Right atrium auricular region (tissue), 2 donors: Measurements from ENCODE around the gene INSM1. TPM values are rescaled to one million over a fixed set of nuclear protein-coding genes. Genes with fewer than 3 reads are reported as not detected.
"Not testable (repeated sequence)": the region's sequence is repeated elsewhere in the genome, so short reads cannot be mapped to it uniquely, and the experiment has no call there.

Experiments
- DNase-seq: peaks from one replicate; pipeline ENCODE4 v3.0.0-alpha.2; 2019; ENCODE audit warnings: low spot score
- H3K27ac ChIP-seq, 2 donors: fragments of 200-600 bp; sonication (generic); 1 replicate in 1 of 2; 2 replicates in 1 of 2; pipeline ENCODE4 v1.5.1; 2016 to 2019
- H3K27me3 ChIP-seq, 2 donors: fragments of 200-600 bp; sonication (generic); one replicate each; pipeline versions ENCODE4 v1.5.1 to v1.6.0; 2017 to 2019
- H3K36me3 ChIP-seq: fragments of 200-600 bp; sonication (generic); one replicate; pipeline ENCODE4 v1.5.1; 2016
- H3K4me1 ChIP-seq, 2 donors: fragments of 200-600 bp; sonication (generic); one replicate each; pipeline versions ENCODE4 v1.5.1 to v1.6.0; 2017 to 2019
- H3K4me3 ChIP-seq, 2 donors: fragments of 200-600 bp; sonication (generic); 1 replicate in 1 of 2; 2 replicates in 1 of 2; pipeline ENCODE4 v1.5.1; 2017 to 2019; ENCODE audit warnings: mild to moderate bottlenecking in 1 of 2, moderate library complexity in 1 of 2
- H3K9me3 ChIP-seq, 2 donors: fragments of 200-600 bp; sonication (generic); one replicate each; pipeline ENCODE4 v1.5.1; 2019
- total RNA-seq, 2 donors: library from RNA; depleted of rRNA; stranded (reverse); fragments of >200 nt; gene quantifications; one replicate each; pipeline ENCODE4 v1.1.0, GENCODE V29; 2016
- TF ChIP-seq, protein P1 (sequence below), 2 donors: fragments of 200-600 bp; sonication (generic); IDR thresholded peaks; one replicate each; pipeline ENCODE4 v1.5.1; 2019; ENCODE audit warnings: antibody characterized with exemption in 2 of 2

Gene INSM1
- total RNA-seq, 2 donors from 2014 or later = not detected

DNA sequence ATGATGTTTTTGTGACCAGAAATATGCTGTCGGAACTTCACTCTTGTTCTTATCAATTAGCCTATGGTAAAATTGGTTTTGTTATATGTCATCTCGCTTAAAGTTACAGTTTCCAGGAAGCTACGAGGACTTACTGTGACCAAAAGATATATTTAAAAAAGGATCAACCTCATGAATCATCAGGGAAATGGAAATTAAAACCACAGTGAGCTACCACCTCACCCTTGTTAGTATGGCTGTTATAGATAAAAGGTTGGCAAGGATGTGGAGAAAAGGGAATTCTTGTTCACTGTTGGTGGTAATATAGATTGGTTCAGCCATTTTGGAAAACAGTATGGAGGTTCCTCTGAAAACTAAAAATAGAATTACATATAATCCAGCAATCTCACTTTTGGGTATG, 14.3 kb upstream of the INSM1 start:
- Histone ChIP-seq H3K4me1 (no peaks in the 10 kb centered on the region), H3K27ac (no peak overlapping the region), H3K9me3 (peaks cover 0 to 4% of the 10 kb centered on the region in 2 donors), H3K36me3 (no peaks in the 10 kb centered on the region), H3K4me3 (no peak overlapping the region), H3K27me3 (no peaks in the 10 kb centered on the region)
- TF ChIP-seq, protein P1, sequence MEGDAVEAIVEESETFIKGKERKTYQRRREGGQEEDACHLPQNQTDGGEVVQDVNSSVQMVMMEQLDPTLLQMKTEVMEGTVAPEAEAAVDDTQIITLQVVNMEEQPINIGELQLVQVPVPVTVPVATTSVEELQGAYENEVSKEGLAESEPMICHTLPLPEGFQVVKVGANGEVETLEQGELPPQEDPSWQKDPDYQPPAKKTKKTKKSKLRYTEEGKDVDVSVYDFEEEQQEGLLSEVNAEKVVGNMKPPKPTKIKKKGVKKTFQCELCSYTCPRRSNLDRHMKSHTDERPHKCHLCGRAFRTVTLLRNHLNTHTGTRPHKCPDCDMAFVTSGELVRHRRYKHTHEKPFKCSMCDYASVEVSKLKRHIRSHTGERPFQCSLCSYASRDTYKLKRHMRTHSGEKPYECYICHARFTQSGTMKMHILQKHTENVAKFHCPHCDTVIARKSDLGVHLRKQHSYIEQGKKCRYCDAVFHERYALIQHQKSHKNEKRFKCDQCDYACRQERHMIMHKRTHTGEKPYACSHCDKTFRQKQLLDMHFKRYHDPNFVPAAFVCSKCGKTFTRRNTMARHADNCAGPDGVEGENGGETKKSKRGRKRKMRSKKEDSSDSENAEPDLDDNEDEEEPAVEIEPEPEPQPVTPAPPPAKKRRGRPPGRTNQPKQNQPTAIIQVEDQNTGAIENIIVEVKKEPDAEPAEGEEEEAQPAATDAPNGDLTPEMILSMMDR (IDR thresholded peaks at IDR 0.05) = no peak
- no peak for DNase-seq

DNA sequence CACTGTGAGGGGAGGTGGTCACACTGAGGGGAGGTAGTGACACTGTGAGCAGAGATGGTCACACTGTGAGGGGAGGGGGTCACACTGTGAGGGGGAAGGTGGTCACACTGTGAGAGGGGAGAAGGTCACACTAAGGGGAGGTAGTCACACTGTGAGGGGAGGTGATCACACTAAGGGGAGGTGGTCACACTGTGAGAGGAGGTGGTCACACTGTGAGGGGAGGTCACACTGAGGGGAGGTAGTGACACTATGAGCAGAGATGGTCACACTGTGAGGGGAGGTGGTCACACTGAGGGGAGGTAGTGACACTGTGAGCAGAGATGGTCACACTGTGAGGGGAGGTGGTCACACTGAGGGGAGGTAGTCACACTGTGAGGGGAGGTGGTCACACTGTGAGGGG, 12.4 kb upstream of the INSM1 start:
- H3K4me3 ChIP-seq, H3K4me1 ChIP-seq, H3K9me3 ChIP-seq, H3K27me3 ChIP-seq, DNase-seq, H3K36me3 ChIP-seq, H3K27ac ChIP-seq: not testable (repeated sequence)

GRCh38 chr20:20358801-20359200, 9.1 kb upstream of the INSM1 start:
- TF ChIP-seq, protein P1 (IDR thresholded peaks at IDR 0.05) = no peak
- Histone ChIP-seq H3K27me3 (peaks cover 5 to 8% of the 10 kb centered on the region in 2 donors), H3K4me1 (peaks cover 0 to 6% of the 10 kb centered on the region in 2 donors), H3K4me3 (no peak overlapping the region), H3K36me3 (no peaks in the 10 kb centered on the region), H3K9me3 (no peaks in the 10 kb centered on the region), H3K27ac (no peak overlapping the region)
- no peak for DNase-seq

DNA sequence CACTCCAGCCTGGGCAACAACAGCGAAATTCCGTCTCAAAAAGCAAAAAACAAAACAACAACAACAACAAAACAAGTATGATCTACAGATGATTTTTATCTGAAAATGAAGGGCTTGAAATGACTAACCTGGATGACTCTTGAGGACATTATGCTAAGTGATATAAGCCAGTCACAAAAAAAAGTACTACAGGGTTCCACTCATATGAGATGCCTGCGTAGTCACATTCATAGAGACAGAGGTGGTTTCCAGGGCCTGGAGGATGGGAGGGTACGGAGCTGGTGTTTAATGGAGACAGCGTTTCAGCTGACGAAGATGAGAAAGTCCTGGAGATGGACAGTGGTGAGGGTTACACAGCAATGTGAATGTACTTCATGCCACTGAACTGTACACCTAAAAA, 8.3 kb upstream of the INSM1 start:
- Histone ChIP-seq H3K36me3 (no peaks in the 10 kb centered on the region), H3K4me3 (no peak overlapping the region), H3K27ac (no peak overlapping the region), H3K9me3 (no peaks in the 10 kb centered on the region), H3K27me3 (peaks cover 13 to 16% of the 10 kb centered on the region in 2 donors), H3K4me1 (peaks cover 0 to 13% of the 10 kb centered on the region in 2 donors)
- TF ChIP-seq, protein P1 (IDR thresholded peaks at IDR 0.05) = no peak
- DNase-seq = no peak

- H3K27me3 ChIP-seq = peaks cover 20 to 24% of the 10 kb centered on the region in 2 donors
- H3K4me3 ChIP-seq = no peak overlapping the region
- H3K9me3 ChIP-seq = no peaks in the 10 kb centered on the region
- TF ChIP-seq, protein P1 (IDR thresholded peaks at IDR 0.05) = peak; percentile 56 to 81
- H3K4me1 ChIP-seq = peaks cover 0 to 13% of the 10 kb centered on the region in 2 donors
- no peaks in the 10 kb centered on the region for H3K36me3 ChIP-seq
- H3K27ac ChIP-seq = no peak overlapping the region
- no peak for DNase-seq
Observed at GRCh38 chr20:20360464-20360863, 7.4 kb upstream of the INSM1 start.

- Histone ChIP-seq H3K36me3 (no peaks in the 10 kb centered on the region), H3K27me3 (peaks cover 34 to 44% of the 10 kb centered on the region in 2 donors), H3K4me1 (peaks cover 0 to 28% of the 10 kb centered on the region in 2 donors), H3K9me3 (no peaks in the 10 kb centered on the region), H3K27ac (no peak overlapping the region), H3K4me3 (no peak overlapping the region)
- TF ChIP-seq, protein P1 (IDR thresholded peaks at IDR 0.05) = no peak
- DNase-seq = no peak
Observed at GRCh38 chr20:20362774-20363433, 5.0 kb upstream of the INSM1 start.
